ENCODE measurements around the gene TTLL10. TPM values are rescaled to one million over a fixed set of nuclear protein-coding genes. Genes with fewer than 3 reads are reported as not detected.

The TTLL10 gene
- total RNA-seq, 3 donors from 2014 or later (not counting 1 experiment from before 2014, with no cell fraction given), result 0.23 to 1.7 (median 1.7) TPM

- H3K27me3 Mint-ChIP-seq (ENCODE audit: low read depth in 2 of 2), result peaks cover 0 to 20% of the 10 kb centered on the region in 2 donors
- peaks cover 7 to 27% of the 10 kb centered on the region in 2 donors for H3K4me1 Mint-ChIP-seq
- peak in 1 of 2 donors; percentile 14 for DNase-seq
- no peak overlapping the region for H3K27ac Mint-ChIP-seq
- peaks cover 7% of the 10 kb centered on the region for H3K27me3 ChIP-seq (ENCODE audit: control insufficient read depth, insufficient read depth, low read length)
- no peak overlapping the region for H3K4me3 ChIP-seq (ENCODE audit: low read length)
- no peak overlapping the region for H3K27ac ChIP-seq (ENCODE audit: low read length)
- intact Hi-C loops (cut with micrococcal nuclease), result no loop called here
- no peaks in the 10 kb centered on the region for H3K36me3 ChIP-seq (ENCODE audit: control insufficient read depth, insufficient read depth, low read length)
- H3K4me3 Mint-ChIP-seq, result no peak overlapping the region
- 94% methylated on average over 51 of the region's 51 CpGs for WGBS (ENCODE audit: insufficient coverage)
- H3K9me3 ChIP-seq (ENCODE audit: control insufficient read depth, insufficient read depth, low read length), result no peaks in the 10 kb centered on the region
- H3K4me1 ChIP-seq (ENCODE audit: control insufficient read depth, insufficient read depth, low read length), result peaks cover 28% of the 10 kb centered on the region
- H3K36me3 Mint-ChIP-seq, result no peaks in the 10 kb centered on the region
- no peak for ATAC-seq
- no peak for TF ChIP-seq CTCF (IDR thresholded peaks at IDR 0.05)
- no peaks in the 10 kb centered on the region for H3K9me3 Mint-ChIP-seq
Measured at GRCh38 chr1:1179983-1180861, 6.5 kb downstream of the TTLL10 start.

- WGBS (ENCODE audit: insufficient coverage), result 78% methylated on average over 26 of the region's 26 CpGs
- intact Hi-C loops (cut with micrococcal nuclease), result no loop called here
- DNase-seq, result peak in 1 of 2 donors; percentile 12
Measured at GRCh38 chr1:1181129-1181937, 7.7 kb downstream of the TTLL10 start.

GRCh38 chr1:1181938-1182410 lies 8.3 kb downstream of the TTLL10 start:
- H3K9me3 ChIP-seq (ENCODE audit: control insufficient read depth, insufficient read depth, low read length), result no peaks in the 10 kb centered on the region
- H3K27ac ChIP-seq (ENCODE audit: low read length), result no peak overlapping the region
- no peaks in the 10 kb centered on the region for H3K36me3 ChIP-seq (ENCODE audit: control insufficient read depth, insufficient read depth, low read length)
- TF ChIP-seq CTCF (IDR thresholded peaks at IDR 0.05), result no peak
- peaks cover 7% of the 10 kb centered on the region for H3K27me3 ChIP-seq (ENCODE audit: control insufficient read depth, insufficient read depth, low read length)
- H3K4me3 ChIP-seq (ENCODE audit: low read length), result no peak overlapping the region
- H3K4me1 ChIP-seq (ENCODE audit: control insufficient read depth, insufficient read depth, low read length), result peaks cover 28% of the 10 kb centered on the region
- no peak for ATAC-seq
- WGBS (ENCODE audit: insufficient coverage), result 56% methylated on average over 21 of the region's 21 CpGs
- Mint-ChIP-seq H3K4me3 (no peak overlapping the region), H3K9me3 (no peaks in the 10 kb centered on the region), H3K36me3 (no peaks in the 10 kb centered on the region), H3K4me1 (peaks cover 7 to 23% of the 10 kb centered on the region in 2 donors), H3K27ac (no peak overlapping the region), H3K27me3 (ENCODE audit: low read depth in 2 of 2) (peaks cover 0 to 13% of the 10 kb centered on the region in 2 donors)
- intact Hi-C loops (cut with micrococcal nuclease), result no loop called here
- DNase-seq, result peak in 1 of 2 donors; percentile 14

More at GRCh38 chr1:1181129-1181937, 7.7 kb downstream of the TTLL10 start:
- no peak for ATAC-seq
- H3K36me3 ChIP-seq (ENCODE audit: control insufficient read depth, insufficient read depth, low read length), result no peaks in the 10 kb centered on the region
- H3K9me3 ChIP-seq (ENCODE audit: control insufficient read depth, insufficient read depth, low read length), result no peaks in the 10 kb centered on the region
- H3K27me3 ChIP-seq (ENCODE audit: control insufficient read depth, insufficient read depth, low read length), result peaks cover 7% of the 10 kb centered on the region
- Mint-ChIP-seq H3K27ac (no peak overlapping the region), H3K4me3 (no peak overlapping the region), H3K27me3 (ENCODE audit: low read depth in 2 of 2) (peaks cover 0 to 16% of the 10 kb centered on the region in 2 donors), H3K36me3 (no peaks in the 10 kb centered on the region), H3K4me1 (peaks cover 7 to 27% of the 10 kb centered on the region in 2 donors), H3K9me3 (no peaks in the 10 kb centered on the region)
- peaks cover 28% of the 10 kb centered on the region for H3K4me1 ChIP-seq (ENCODE audit: control insufficient read depth, insufficient read depth, low read length)
- no peak overlapping the region for H3K27ac ChIP-seq (ENCODE audit: low read length)
- no peak for TF ChIP-seq CTCF (IDR thresholded peaks at IDR 0.05)
- H3K4me3 ChIP-seq (ENCODE audit: low read length), result no peak overlapping the region

Measured in natural killer cell (primary cell).